ENCODE data around the gene PHLDB1. TPM values are rescaled to one million over a fixed set of nuclear protein-coding genes. Genes with fewer than 3 reads are reported as not detected.
"Not testable (repeated sequence)": the region's sequence is repeated elsewhere in the genome, so short reads cannot be mapped to it uniquely, and the experiment has no call there.

PHLDB1 gene
- total RNA-seq, 1 donor from 2014 or later: 45.4 TPM

DNA sequence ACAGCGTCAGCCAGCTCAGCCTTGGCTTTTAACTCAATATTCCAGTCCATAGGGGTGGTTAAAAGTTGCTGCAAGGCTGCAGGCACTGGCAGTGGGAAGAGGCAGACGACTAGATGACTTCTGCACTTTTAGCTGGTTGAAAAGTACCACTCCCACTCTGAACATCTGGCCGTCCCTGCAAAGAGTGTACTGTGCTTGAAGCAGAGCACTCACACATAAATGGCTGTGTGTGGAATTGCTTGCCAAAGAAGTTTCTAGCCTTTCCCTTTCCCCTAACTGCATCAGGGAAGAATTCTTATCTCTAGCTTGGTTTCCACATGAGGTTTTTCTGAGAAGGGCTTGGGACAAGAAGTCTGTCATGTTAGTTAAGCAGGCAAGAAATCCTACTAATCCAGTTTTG is 5.1 kb upstream of the PHLDB1 start:
- Mint-ChIP-seq H3K27ac (ENCODE audit: unreplicated experiment) (no peak overlapping the region), H3K4me3 (ENCODE audit: unreplicated experiment) (peak overlapping the region; percentile 6), H3K4me1 (ENCODE audit: unreplicated experiment) (peaks cover 11% of the 10 kb centered on the region), H3K27me3 (ENCODE audit: unreplicated experiment) (peaks cover 6% of the 10 kb centered on the region), H3K9me3 (ENCODE audit: unreplicated experiment) (no peaks in the 10 kb centered on the region), H3K36me3 (ENCODE audit: low read depth, unreplicated experiment) (peaks cover 27% of the 10 kb centered on the region)
- no peak for DNase-seq (ENCODE audit: low spot score)
- TF ChIP-seq, protein P1, sequence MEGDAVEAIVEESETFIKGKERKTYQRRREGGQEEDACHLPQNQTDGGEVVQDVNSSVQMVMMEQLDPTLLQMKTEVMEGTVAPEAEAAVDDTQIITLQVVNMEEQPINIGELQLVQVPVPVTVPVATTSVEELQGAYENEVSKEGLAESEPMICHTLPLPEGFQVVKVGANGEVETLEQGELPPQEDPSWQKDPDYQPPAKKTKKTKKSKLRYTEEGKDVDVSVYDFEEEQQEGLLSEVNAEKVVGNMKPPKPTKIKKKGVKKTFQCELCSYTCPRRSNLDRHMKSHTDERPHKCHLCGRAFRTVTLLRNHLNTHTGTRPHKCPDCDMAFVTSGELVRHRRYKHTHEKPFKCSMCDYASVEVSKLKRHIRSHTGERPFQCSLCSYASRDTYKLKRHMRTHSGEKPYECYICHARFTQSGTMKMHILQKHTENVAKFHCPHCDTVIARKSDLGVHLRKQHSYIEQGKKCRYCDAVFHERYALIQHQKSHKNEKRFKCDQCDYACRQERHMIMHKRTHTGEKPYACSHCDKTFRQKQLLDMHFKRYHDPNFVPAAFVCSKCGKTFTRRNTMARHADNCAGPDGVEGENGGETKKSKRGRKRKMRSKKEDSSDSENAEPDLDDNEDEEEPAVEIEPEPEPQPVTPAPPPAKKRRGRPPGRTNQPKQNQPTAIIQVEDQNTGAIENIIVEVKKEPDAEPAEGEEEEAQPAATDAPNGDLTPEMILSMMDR (IDR thresholded peaks at IDR 0.05; ENCODE audit: unreplicated experiment): no peak

DNA sequence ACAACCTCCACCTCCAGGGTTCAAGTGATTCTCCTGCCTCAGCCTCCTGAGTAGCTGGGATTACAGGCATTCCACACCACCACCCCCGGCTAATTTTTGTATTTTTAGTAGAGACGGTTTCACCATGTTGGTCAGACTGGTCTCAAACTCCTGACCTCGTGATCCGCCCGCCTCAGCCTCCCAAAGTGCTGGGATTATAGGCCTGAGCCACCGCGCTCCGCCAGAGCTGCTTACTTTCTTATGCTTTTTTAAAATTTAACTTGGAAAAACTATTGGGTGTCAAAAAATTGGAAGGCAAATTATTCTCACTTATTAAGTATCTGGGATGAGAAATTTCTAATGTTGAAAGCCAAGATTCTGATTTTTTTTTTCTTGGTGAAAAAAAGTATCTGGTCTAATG is 3.7 kb upstream of the PHLDB1 start:
- H3K9me3 Mint-ChIP-seq (ENCODE audit: unreplicated experiment); H3K4me3 Mint-ChIP-seq (ENCODE audit: unreplicated experiment); DNase-seq (ENCODE audit: low spot score); H3K27ac Mint-ChIP-seq (ENCODE audit: unreplicated experiment): not testable (repeated sequence)
- Mint-ChIP-seq H3K36me3 (ENCODE audit: low read depth, unreplicated experiment) (peaks cover 23% of the 10 kb centered on the region), H3K27me3 (ENCODE audit: unreplicated experiment) (peaks cover 12% of the 10 kb centered on the region), H3K4me1 (ENCODE audit: unreplicated experiment) (peaks cover 14% of the 10 kb centered on the region)

DNA sequence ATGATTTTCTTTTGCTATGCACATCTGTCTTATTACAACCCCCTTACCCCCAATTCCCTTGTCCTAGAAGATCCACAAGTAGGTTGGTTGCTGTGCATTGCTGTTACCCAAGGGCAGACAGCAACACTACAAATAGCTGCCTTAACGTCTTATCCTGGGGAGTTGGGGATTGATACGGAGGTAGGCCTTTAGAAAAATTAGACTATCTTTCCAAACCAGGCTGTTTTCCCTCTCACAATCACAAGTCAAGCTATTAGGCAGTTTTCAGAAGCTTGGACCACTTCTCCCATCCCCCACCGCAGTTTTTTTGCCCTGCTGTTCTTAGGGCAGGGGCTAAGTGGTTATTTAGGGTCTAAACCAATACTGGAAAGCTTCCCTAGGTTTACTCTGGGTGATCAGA is 2.8 kb upstream of the PHLDB1 start:
- peaks cover 18% of the 10 kb centered on the region for H3K27me3 Mint-ChIP-seq (ENCODE audit: unreplicated experiment)
- no peak for DNase-seq (ENCODE audit: low spot score)
- H3K36me3 Mint-ChIP-seq (ENCODE audit: low read depth, unreplicated experiment): peaks cover 29% of the 10 kb centered on the region
- no peak overlapping the region for H3K4me3 Mint-ChIP-seq (ENCODE audit: unreplicated experiment)
- H3K4me1 Mint-ChIP-seq (ENCODE audit: unreplicated experiment): peaks cover 21% of the 10 kb centered on the region
- TF ChIP-seq, protein P1 (IDR thresholded peaks at IDR 0.05; ENCODE audit: unreplicated experiment): no peak
- H3K27ac Mint-ChIP-seq (ENCODE audit: unreplicated experiment): no peak overlapping the region
- H3K9me3 Mint-ChIP-seq (ENCODE audit: unreplicated experiment): no peaks in the 10 kb centered on the region

DNA sequence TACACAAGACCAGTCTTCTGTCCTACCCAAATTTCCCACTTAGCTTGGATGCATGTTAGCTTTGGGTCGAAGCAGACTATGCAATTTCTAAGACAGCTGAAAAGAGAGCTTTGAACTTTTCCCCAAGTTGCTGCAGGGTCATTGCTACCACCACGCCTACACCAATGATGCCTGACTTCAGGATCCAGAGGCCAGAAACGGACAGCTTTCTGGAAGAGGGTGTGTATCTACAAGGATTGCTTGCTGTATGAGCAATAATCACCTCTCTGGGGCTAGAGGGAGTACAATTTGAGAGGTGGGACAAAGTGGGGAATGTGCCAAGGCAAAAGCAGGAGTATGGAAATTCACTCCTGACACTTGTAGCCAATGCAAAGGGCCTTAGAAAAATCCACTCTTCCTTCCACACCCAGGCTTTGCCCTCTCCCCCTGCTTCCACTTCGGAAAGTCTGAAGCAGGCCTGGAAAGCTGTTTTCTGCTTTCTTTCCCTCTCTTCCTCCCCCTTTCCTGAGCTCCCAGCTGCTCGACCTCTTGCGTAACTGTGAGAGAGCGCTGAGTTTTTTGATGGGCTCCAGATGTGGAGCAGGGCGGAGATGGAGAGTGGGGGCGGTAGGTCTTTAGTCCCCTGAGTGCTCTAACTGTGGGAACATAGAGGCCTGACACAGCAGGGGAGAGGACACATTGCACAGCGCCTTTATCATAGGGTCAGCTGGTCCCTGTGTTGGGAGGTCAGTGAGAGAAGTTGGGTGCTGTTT is 2.1 kb upstream of the PHLDB1 start:
- H3K27me3 Mint-ChIP-seq (ENCODE audit: unreplicated experiment): peaks cover 18% of the 10 kb centered on the region
- peaks cover 24% of the 10 kb centered on the region for H3K36me3 Mint-ChIP-seq (ENCODE audit: low read depth, unreplicated experiment)
- no peaks in the 10 kb centered on the region for H3K9me3 Mint-ChIP-seq (ENCODE audit: unreplicated experiment)
- no peak overlapping the region for H3K4me3 Mint-ChIP-seq (ENCODE audit: unreplicated experiment)
- H3K27ac Mint-ChIP-seq (ENCODE audit: unreplicated experiment): no peak overlapping the region
- H3K4me1 Mint-ChIP-seq (ENCODE audit: unreplicated experiment): peaks cover 21% of the 10 kb centered on the region
- DNase-seq (ENCODE audit: low spot score): no peak
- TF ChIP-seq, protein P1 (IDR thresholded peaks at IDR 0.05; ENCODE audit: unreplicated experiment): no peak

DNA sequence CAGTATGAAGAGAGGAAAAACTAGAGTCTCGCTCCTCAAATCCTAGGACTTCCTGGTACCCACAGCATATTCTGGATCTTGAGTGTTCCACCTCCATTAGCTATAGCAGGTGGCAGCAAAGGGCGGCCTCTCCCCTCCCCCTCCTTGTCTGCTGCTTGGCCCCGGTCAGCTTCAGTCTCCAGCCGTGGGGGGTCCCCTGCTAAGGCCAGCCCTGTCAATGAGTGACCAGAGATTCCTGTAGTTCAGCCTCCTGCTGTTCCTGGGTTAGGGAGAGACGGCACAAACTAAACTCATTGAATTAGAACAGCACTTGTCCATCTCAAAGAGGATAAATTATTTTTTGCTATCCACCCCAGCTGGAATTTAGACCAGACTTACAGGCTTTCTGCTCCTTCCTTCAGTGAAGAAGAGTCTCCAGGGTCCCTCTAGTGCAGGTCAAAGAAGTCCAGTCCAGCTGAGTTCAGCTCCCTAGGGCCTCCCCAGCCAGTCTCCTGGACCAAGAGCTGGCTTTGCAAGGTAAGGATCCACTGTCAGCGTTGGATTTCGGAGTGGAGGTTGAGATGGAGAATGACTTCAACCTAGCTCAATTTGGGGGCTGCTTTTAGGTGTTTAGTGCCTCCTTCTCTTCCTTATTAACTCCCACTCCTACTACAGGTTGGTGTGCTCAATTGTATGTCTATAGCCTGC is 1.1 kb upstream of the PHLDB1 start:
- Mint-ChIP-seq H3K27ac (ENCODE audit: unreplicated experiment) (no peak overlapping the region), H3K4me3 (ENCODE audit: unreplicated experiment) (peak overlapping the region; percentile 49), H3K27me3 (ENCODE audit: unreplicated experiment) (peaks cover 21% of the 10 kb centered on the region), H3K36me3 (ENCODE audit: low read depth, unreplicated experiment) (peaks cover 23% of the 10 kb centered on the region), H3K9me3 (ENCODE audit: unreplicated experiment) (no peaks in the 10 kb centered on the region), H3K4me1 (ENCODE audit: unreplicated experiment) (peaks cover 24% of the 10 kb centered on the region)
- no peak for DNase-seq (ENCODE audit: low spot score)
- TF ChIP-seq, protein P1 (IDR thresholded peaks at IDR 0.05; ENCODE audit: unreplicated experiment): no peak
